ENCODE data around the gene MN1.

The MN1 gene

DNA sequence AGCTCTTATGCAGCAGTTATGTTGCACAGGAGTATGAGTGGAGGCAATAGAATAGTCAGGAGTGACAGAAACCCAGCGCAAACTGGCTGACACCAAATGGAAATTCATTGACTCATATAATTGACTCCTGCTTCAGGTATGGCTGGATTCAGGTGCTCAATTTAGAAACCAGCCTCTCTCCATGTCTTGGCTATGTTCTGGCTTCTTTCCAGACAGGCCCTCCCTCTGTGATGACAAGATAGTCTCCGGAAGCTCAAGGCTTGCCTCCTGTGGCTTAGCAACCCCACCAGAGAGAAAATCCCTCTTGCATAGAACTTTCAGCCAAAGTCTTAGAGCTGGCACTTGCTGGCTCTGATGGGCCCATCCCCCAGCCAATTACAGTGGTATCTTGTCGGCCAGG is 28.1 kb upstream of the MN1 start:
- H3K27me3 ChIP-seq (ENCODE audit: insufficient read depth, low read length, poor library complexity): no peaks in the 10 kb centered on the region
- H4K20me1 ChIP-seq (ENCODE audit: insufficient read depth, low read length): no peaks in the 10 kb centered on the region
- no peaks in the 10 kb centered on the region for H3K36me3 ChIP-seq (ENCODE audit: insufficient read depth, low read length)
- TF ChIP-seq, protein P1, sequence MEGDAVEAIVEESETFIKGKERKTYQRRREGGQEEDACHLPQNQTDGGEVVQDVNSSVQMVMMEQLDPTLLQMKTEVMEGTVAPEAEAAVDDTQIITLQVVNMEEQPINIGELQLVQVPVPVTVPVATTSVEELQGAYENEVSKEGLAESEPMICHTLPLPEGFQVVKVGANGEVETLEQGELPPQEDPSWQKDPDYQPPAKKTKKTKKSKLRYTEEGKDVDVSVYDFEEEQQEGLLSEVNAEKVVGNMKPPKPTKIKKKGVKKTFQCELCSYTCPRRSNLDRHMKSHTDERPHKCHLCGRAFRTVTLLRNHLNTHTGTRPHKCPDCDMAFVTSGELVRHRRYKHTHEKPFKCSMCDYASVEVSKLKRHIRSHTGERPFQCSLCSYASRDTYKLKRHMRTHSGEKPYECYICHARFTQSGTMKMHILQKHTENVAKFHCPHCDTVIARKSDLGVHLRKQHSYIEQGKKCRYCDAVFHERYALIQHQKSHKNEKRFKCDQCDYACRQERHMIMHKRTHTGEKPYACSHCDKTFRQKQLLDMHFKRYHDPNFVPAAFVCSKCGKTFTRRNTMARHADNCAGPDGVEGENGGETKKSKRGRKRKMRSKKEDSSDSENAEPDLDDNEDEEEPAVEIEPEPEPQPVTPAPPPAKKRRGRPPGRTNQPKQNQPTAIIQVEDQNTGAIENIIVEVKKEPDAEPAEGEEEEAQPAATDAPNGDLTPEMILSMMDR (IDR thresholded peaks at IDR 0.05; ENCODE audit: borderline replicate concordance, extremely low read depth, low read length, poor library complexity, severe bottlenecking): no peak
- no peak for TF ChIP-seq EZH2 (IDR thresholded peaks at IDR 0.05; ENCODE audit: borderline replicate concordance, low read depth, low read length, severe bottlenecking)
- H3K9me3 ChIP-seq (ENCODE audit: insufficient read depth, low read length, severe bottlenecking): no peaks in the 10 kb centered on the region
- H3K4me3 ChIP-seq (ENCODE audit: low read depth in 1 of 2, low read length in 2 of 2): no peak overlapping the region
- H3K79me2 ChIP-seq (ENCODE audit: insufficient read depth, low read length): no peaks in the 10 kb centered on the region
- H2AFZ ChIP-seq (ENCODE audit: low read depth, low read length): no peak overlapping the region
- no peak overlapping the region for H3K27ac ChIP-seq (ENCODE audit: low read length)
- no peak overlapping the region for H3K4me2 ChIP-seq (ENCODE audit: insufficient read depth, low read length)
- ATAC-seq (ENCODE audit: insufficient read depth, low read depth): no peak
- DNase-seq: no peak
- no peak overlapping the region for H3K9ac ChIP-seq (ENCODE audit: low read depth, low read length)
- no peaks in the 10 kb centered on the region for H3K4me1 ChIP-seq (ENCODE audit: insufficient read depth, low read length)

DNA sequence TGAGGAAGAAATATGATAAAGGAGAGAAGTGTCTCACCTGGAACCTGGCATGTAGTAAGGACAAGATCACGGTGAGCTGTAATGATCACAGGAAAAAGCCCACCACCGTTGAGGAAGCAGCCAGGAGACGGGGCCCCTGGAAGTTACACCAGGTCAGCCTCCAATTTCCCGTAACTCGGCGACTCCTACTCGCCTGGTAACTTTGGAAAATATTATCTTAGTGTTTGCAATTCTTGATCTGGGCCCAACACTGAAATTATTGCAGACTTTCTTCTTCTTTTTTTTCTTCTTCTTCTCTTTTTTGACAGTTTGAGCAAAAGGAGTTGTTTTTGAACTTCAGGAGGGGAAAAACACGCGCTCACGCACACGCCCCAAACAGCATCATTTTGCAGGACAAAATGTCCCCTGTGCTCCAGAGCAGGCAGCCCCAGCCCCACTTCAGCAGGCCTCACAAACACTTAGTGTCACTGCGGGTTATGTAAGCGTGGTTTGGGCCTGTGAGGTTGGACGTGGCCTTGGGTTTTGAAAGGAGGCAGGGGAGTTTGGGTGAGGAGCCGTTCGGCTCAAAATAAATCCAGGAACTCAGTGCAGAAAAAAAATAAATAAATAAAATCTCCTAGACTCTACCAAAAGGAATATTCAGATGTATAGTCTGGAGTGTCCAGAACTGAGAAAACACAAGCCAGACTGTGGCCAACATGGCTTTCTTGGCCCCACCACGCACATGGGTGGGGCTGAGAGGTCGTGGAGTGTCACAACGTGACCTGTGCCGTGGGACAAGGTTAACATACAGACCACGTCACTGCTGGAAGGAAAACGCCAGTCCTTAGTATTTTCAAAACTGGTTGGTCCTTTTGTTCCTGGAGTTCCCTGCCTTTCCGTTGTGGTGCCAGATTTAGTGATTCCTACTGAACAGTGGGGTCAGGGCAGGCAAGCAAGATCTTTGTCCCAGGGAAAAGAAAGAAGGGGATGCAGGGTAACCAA is 26.3 kb upstream of the MN1 start:
- Histone ChIP-seq H3K27me3 (ENCODE audit: insufficient read depth, low read length, poor library complexity) (no peaks in the 10 kb centered on the region), H3K4me1 (ENCODE audit: insufficient read depth, low read length) (no peaks in the 10 kb centered on the region), H3K9ac (ENCODE audit: low read depth, low read length) (no peak overlapping the region), H3K27ac (ENCODE audit: low read length) (no peak overlapping the region), H3K4me3 (ENCODE audit: low read depth in 1 of 2, low read length in 2 of 2) (no peak overlapping the region), H2AFZ (ENCODE audit: low read depth, low read length) (no peak overlapping the region), H3K4me2 (ENCODE audit: insufficient read depth, low read length) (no peak overlapping the region), H3K79me2 (ENCODE audit: insufficient read depth, low read length) (no peaks in the 10 kb centered on the region), H3K36me3 (ENCODE audit: insufficient read depth, low read length) (no peaks in the 10 kb centered on the region), H4K20me1 (ENCODE audit: insufficient read depth, low read length) (no peaks in the 10 kb centered on the region), H3K9me3 (ENCODE audit: insufficient read depth, low read length, severe bottlenecking) (no peaks in the 10 kb centered on the region)
- no peak for TF ChIP-seq EZH2 (IDR thresholded peaks at IDR 0.05; ENCODE audit: borderline replicate concordance, low read depth, low read length, severe bottlenecking)
- ATAC-seq (ENCODE audit: insufficient read depth, low read depth) (no peak), DNase-seq (no peak)

DNA sequence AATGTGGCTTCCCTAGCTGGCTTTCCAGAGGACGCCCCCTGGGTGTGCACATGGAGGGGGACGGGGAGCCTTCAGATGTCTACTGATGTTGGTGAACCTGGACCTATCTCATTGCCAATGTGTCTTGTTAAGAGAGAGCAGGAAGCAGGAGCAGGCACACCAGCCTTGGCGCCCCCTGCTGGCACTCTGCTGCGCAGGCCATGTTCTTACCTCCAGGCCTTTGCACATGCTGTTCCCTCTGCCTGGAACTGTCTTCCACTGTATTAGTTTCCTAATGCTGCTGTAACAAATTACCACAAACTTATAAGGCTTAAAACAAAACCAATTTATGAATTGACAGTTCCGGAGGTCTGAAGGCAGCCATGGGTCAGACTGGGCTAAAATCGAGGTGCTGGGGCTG is 23.6 kb upstream of the MN1 start:
- ATAC-seq (ENCODE audit: insufficient read depth, low read depth) (peak; percentile 50; the same call in 1 of the 3 replicates), DNase-seq (peak; percentile 46)
- H3K4me2 ChIP-seq (ENCODE audit: insufficient read depth, low read length): no peak overlapping the region
- no peaks in the 10 kb centered on the region for H3K79me2 ChIP-seq (ENCODE audit: insufficient read depth, low read length)
- no peak overlapping the region for H3K4me3 ChIP-seq (ENCODE audit: low read depth in 1 of 2, low read length in 2 of 2)
- H2AFZ ChIP-seq (ENCODE audit: low read depth, low read length): no peak overlapping the region
- no peaks in the 10 kb centered on the region for H3K27me3 ChIP-seq (ENCODE audit: insufficient read depth, low read length, poor library complexity)
- TF ChIP-seq EZH2 (IDR thresholded peaks at IDR 0.05; ENCODE audit: borderline replicate concordance, low read depth, low read length, severe bottlenecking): no peak
- TF ChIP-seq, protein P1 (IDR thresholded peaks at IDR 0.05; ENCODE audit: borderline replicate concordance, extremely low read depth, low read length, poor library complexity, severe bottlenecking): peak; percentile 74
- H3K9ac ChIP-seq (ENCODE audit: low read depth, low read length): no peak overlapping the region
- H3K36me3 ChIP-seq (ENCODE audit: insufficient read depth, low read length): no peaks in the 10 kb centered on the region
- H3K4me1 ChIP-seq (ENCODE audit: insufficient read depth, low read length): no peaks in the 10 kb centered on the region
- H3K9me3 ChIP-seq (ENCODE audit: insufficient read depth, low read length, severe bottlenecking): no peaks in the 10 kb centered on the region
- H3K27ac ChIP-seq (ENCODE audit: low read length): no peak overlapping the region
- H4K20me1 ChIP-seq (ENCODE audit: insufficient read depth, low read length): no peaks in the 10 kb centered on the region

DNA sequence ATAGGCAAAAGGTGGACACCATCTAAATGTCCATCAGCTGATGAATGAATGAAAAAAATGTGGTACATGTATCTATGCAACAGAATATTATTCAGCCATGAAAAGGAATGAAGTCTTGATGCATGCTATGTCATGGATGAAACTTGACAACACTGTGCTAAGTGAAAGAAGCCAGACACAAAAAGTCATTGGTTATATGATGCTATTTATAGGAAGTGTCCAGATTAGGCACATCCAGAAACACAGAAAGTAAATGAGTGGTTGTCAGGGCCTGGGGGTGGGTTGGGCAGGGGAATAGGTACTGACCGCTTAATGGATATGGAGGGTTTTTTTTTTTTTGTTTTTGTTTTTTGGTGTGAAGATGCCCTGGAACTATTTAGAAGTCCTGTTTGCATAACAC is 21.7 kb upstream of the MN1 start:
- Histone ChIP-seq H3K36me3 (ENCODE audit: insufficient read depth, low read length) (no peaks in the 10 kb centered on the region), H3K9ac (ENCODE audit: low read depth, low read length) (no peak overlapping the region), H3K4me2 (ENCODE audit: insufficient read depth, low read length) (no peak overlapping the region), H2AFZ (ENCODE audit: low read depth, low read length) (no peak overlapping the region), H3K27ac (ENCODE audit: low read length) (no peak overlapping the region), H3K27me3 (ENCODE audit: insufficient read depth, low read length, poor library complexity) (no peaks in the 10 kb centered on the region), H4K20me1 (ENCODE audit: insufficient read depth, low read length) (no peaks in the 10 kb centered on the region), H3K79me2 (ENCODE audit: insufficient read depth, low read length) (no peaks in the 10 kb centered on the region), H3K9me3 (ENCODE audit: insufficient read depth, low read length, severe bottlenecking) (no peaks in the 10 kb centered on the region), H3K4me3 (ENCODE audit: low read depth in 1 of 2, low read length in 2 of 2) (no peak overlapping the region), H3K4me1 (ENCODE audit: insufficient read depth, low read length) (no peaks in the 10 kb centered on the region)
- no peak for ATAC-seq (ENCODE audit: insufficient read depth, low read depth)
- no peak for DNase-seq
- TF ChIP-seq, protein P1 (IDR thresholded peaks at IDR 0.05; ENCODE audit: borderline replicate concordance, extremely low read depth, low read length, poor library complexity, severe bottlenecking): no peak
- TF ChIP-seq EZH2 (IDR thresholded peaks at IDR 0.05; ENCODE audit: borderline replicate concordance, low read depth, low read length, severe bottlenecking): no peak
